OCI-LY7 (cell line): ENCODE results near the gene RPGRIP1L.

Experiments
- CTCF ChIP-seq: fragments of 200-600 bp; sonication (generic); conservative IDR thresholded peaks from 2 replicates; pipeline ENCODE4 v1.5.1; 2014; ENCODE audit warnings: mild to moderate bottlenecking, antibody characterized with exemption, low read length, moderate library complexity, mixed read lengths
- EZH2phosphoT487 ChIP-seq: fragments of 200-600 bp; sonication (generic); IDR thresholded peaks from 2 replicates; pipeline ENCODE4 v1.6.1; 2018; ENCODE audit warnings: low read depth, borderline replicate concordance, mild to moderate bottlenecking, mixed run types, antibody characterized with exemption, low read length, moderate library complexity, mixed read lengths

GRCh38 chr16:53561101-53561888, 142.4 kb downstream of the RPGRIP1L start:
- TF ChIP-seq CTCF (no peak), EZH2phosphoT487 (no peak)
